ENCODE results near the gene MEX3C. TPM values are rescaled to one million over a fixed set of nuclear protein-coding genes. Genes with fewer than 3 reads are reported as not detected.

Gene MEX3C
- total and polyA plus RNA-seq, 2 experiments from 2014 or later, result 28.8 to 109 TPM

GRCh38 chr18:51191128-51191717 lies 6.3 kb downstream of the MEX3C start:
- peaks cover 80% of the 10 kb centered on the region for H3K4me1 ChIP-seq (ENCODE audit: insufficient read depth)
- Mint-ChIP-seq H3K4me1 (peaks cover 69% of the 10 kb centered on the region), H3K27ac (peak overlapping the region; percentile 75; the same call in 1 of the 2 replicates)

GRCh38 chr18:51190000-51190399 lies 7.5 kb downstream of the MEX3C start:
- Mint-ChIP-seq H3K36me3 (ENCODE audit: low read depth) (peaks cover 33% of the 10 kb centered on the region), H3K27ac (0 out of 2 replicates have a peak overlapping the region, but pooled peaks have one; percentile 12)
- peak overlapping the region; percentile 54 for H3K4me2 ChIP-seq

More at GRCh38 chr18:51191128-51191717, 6.3 kb downstream of the MEX3C start:
- Histone ChIP-seq H3K9me2 (ENCODE audit: insufficient read depth) (no peaks in the 10 kb centered on the region), H3K27me3 (ENCODE audit: insufficient read depth) (no peaks in the 10 kb centered on the region), H3K36me3 (ENCODE audit: insufficient read depth) (no peaks in the 10 kb centered on the region; the same call in 1 of the 2 replicates), H3K27ac (ENCODE audit: low read depth) (no peak overlapping the region), H3K4me2 (0 out of 2 replicates have a peak overlapping the region, but pooled peaks have one; percentile 87), H2AFZ (no peak overlapping the region), H4K20me1 (replicated peaks; ENCODE audit: insufficient read depth) (peaks cover 49% of the 10 kb centered on the region), H3K4me3 (0 out of 2 replicates have a peak overlapping the region, but pooled peaks have one; percentile 75), H3F3A (replicated peaks; ENCODE audit: low read depth) (no peaks in the 10 kb centered on the region), H3K79me2 (replicated peaks; ENCODE audit: insufficient read depth) (peaks cover 100% of the 10 kb centered on the region)
- ATAC-seq, result no peak
- Mint-ChIP-seq H3K4me3 (no peak overlapping the region), H3K9me3 (no peaks in the 10 kb centered on the region), H3K27me3 (ENCODE audit: insufficient read depth, low read depth, poor library complexity) (no peaks in the 10 kb centered on the region), H3K36me3 (ENCODE audit: low read depth) (peaks cover 37% of the 10 kb centered on the region)
- TF ChIP-seq NANOG (IDR thresholded peaks at IDR 0.05; ENCODE audit: borderline replicate concordance), result no peak
- DNase-seq (ENCODE audit: low spot score), result no peak

GRCh38 chr18:51188024-51188701 lies 9.3 kb downstream of the MEX3C start:
- peaks cover 65% of the 10 kb centered on the region for H4K20me1 ChIP-seq (replicated peaks; ENCODE audit: insufficient read depth)
- Mint-ChIP-seq H3K36me3 (ENCODE audit: low read depth) (peaks cover 38% of the 10 kb centered on the region), H3K4me1 (peaks cover 59% of the 10 kb centered on the region)
- TF ChIP-seq ZNF331 (CRISPR knock-in tag; IDR thresholded peaks at IDR 0.05; ENCODE audit: low read depth) (no peak), CREB1 (CRISPR knock-in tag; IDR thresholded peaks at IDR 0.05; ENCODE audit: low read depth) (no peak), JUNB (IDR thresholded peaks at IDR 0.05; ENCODE audit: unreplicated experiment) (no peak), STAT1 (IDR thresholded peaks at IDR 0.05; ENCODE audit: unreplicated experiment) (no peak), EZH2 (IDR thresholded peaks at IDR 0.05; ENCODE audit: low read depth, unreplicated experiment) (no peak)

More at GRCh38 chr18:51190000-51190399, 7.5 kb downstream of the MEX3C start:
- TF ChIP-seq CREB1 (CRISPR knock-in tag; IDR thresholded peaks at IDR 0.05; ENCODE audit: low read depth) (no peak), EZH2 (IDR thresholded peaks at IDR 0.05; ENCODE audit: low read depth, unreplicated experiment) (no peak), JUNB (IDR thresholded peaks at IDR 0.05; ENCODE audit: unreplicated experiment) (no peak), NANOG (IDR thresholded peaks at IDR 0.05; ENCODE audit: borderline replicate concordance) (no peak), ETS1 (IDR thresholded peaks at IDR 0.05) (no peak), STAT1 (IDR thresholded peaks at IDR 0.05; ENCODE audit: unreplicated experiment) (no peak), POLR2AphosphoS5 (IDR thresholded peaks at IDR 0.05; ENCODE audit: low read depth) (no peak), ZNF114 (CRISPR knock-in tag; IDR thresholded peaks at IDR 0.05) (no peak)
- no peaks in the 10 kb centered on the region for H3K27me3 ChIP-seq (ENCODE audit: insufficient read depth)
- H3F3A ChIP-seq (replicated peaks; ENCODE audit: low read depth), result no peaks in the 10 kb centered on the region
- Mint-ChIP-seq H3K9me3 (no peaks in the 10 kb centered on the region), H3K27me3 (ENCODE audit: insufficient read depth, low read depth, poor library complexity) (no peaks in the 10 kb centered on the region), H3K4me1 (peaks cover 71% of the 10 kb centered on the region), H3K4me3 (no peak overlapping the region)
- peaks cover 8% of the 10 kb centered on the region; the same call in 1 of the 2 replicates for H3K36me3 ChIP-seq (ENCODE audit: insufficient read depth)
- H3K4me1 ChIP-seq (ENCODE audit: insufficient read depth), result peaks cover 83% of the 10 kb centered on the region
- H3K79me2 ChIP-seq (replicated peaks; ENCODE audit: insufficient read depth), result peaks cover 100% of the 10 kb centered on the region
- no peaks in the 10 kb centered on the region for H3K9me2 ChIP-seq (ENCODE audit: insufficient read depth)
- no peak overlapping the region for H3K27ac ChIP-seq (ENCODE audit: low read depth)
- H4K20me1 ChIP-seq (replicated peaks; ENCODE audit: insufficient read depth), result peaks cover 56% of the 10 kb centered on the region
- no peak for ATAC-seq
- DNase-seq (ENCODE audit: low spot score), result no peak
- H2AFZ ChIP-seq, result no peak overlapping the region
- H3K4me3 ChIP-seq, result 0 out of 2 replicates have a peak overlapping the region, but pooled peaks have one; percentile 12

More at GRCh38 chr18:51188024-51188701, 9.3 kb downstream of the MEX3C start:
- no peak overlapping the region for H3K27ac ChIP-seq (ENCODE audit: low read depth)
- no peaks in the 10 kb centered on the region for H3F3A ChIP-seq (replicated peaks; ENCODE audit: low read depth)
- Mint-ChIP-seq H3K4me3 (peak overlapping the region; percentile 29; the same call in 1 of the 3 replicates), H3K9me3 (no peaks in the 10 kb centered on the region), H3K27me3 (ENCODE audit: insufficient read depth, low read depth, poor library complexity) (no peaks in the 10 kb centered on the region), H3K27ac (no peak overlapping the region)
- H3K79me2 ChIP-seq (replicated peaks; ENCODE audit: insufficient read depth), result peaks cover 100% of the 10 kb centered on the region
- H3K27me3 ChIP-seq (ENCODE audit: insufficient read depth), result no peaks in the 10 kb centered on the region
- peaks cover 74% of the 10 kb centered on the region for H3K4me1 ChIP-seq (ENCODE audit: insufficient read depth)
- peaks cover 8% of the 10 kb centered on the region; the same call in 1 of the 2 replicates for H3K36me3 ChIP-seq (ENCODE audit: insufficient read depth)
- no peaks in the 10 kb centered on the region for H3K9me2 ChIP-seq (ENCODE audit: insufficient read depth)
- no peak overlapping the region for H3K4me3 ChIP-seq
- ATAC-seq, result no peak
- H3K4me2 ChIP-seq, result peak overlapping the region; percentile 35
- DNase-seq (ENCODE audit: low spot score), result no peak
- no peak overlapping the region for H2AFZ ChIP-seq
